Measurements from ENCODE around the gene ADAMTS17. TPM values are rescaled to one million over a fixed set of nuclear protein-coding genes. Genes with fewer than 3 reads are reported as not detected.

Gene ADAMTS17
- total RNA-seq, 1 experiment from 2014 or later: 4.2 TPM

- Histone ChIP-seq H3K27ac (ENCODE audit: low read depth, low read length) (no peak overlapping the region), H3K9me2 (ENCODE audit: insufficient read depth) (no peaks in the 10 kb centered on the region), H3K4me1 (ENCODE audit: control insufficient read depth in 1 of 2, insufficient read depth in 2 of 2, low read length in 2 of 2) (no peaks in the 10 kb centered on the region), H2AFZ (ENCODE audit: low read depth, low read length, poor library complexity, severe bottlenecking) (no peak overlapping the region), H4K20me1 (ENCODE audit: insufficient read depth) (no peaks in the 10 kb centered on the region), H3K36me3 (ENCODE audit: control insufficient read depth in 1 of 2, insufficient read depth in 2 of 2, low read length in 2 of 2) (no peaks in the 10 kb centered on the region), H3K9ac (ENCODE audit: low read length) (no peak overlapping the region), H3K27me3 (ENCODE audit: insufficient read depth, low read length) (no peaks in the 10 kb centered on the region), H3K79me2 (ENCODE audit: insufficient read depth, low read length) (no peaks in the 10 kb centered on the region), H3K4me2 (ENCODE audit: low read length) (no peak overlapping the region), H3K9me3 (ENCODE audit: control insufficient read depth in 1 of 2, insufficient read depth in 1 of 2, low read depth in 1 of 2, low read length in 2 of 2) (no peaks in the 10 kb centered on the region), H3K4me3 (replicated peaks in 1 of 2; ENCODE audit: low read depth in 1 of 2, low read length in 2 of 2) (no peak overlapping the region)
- CTCF ChIA-PET: interaction anchor here (1.2 to 3.2 kb wide), 2 partner anchors 10 to 18 kb away, joined by 4 to 10 read pairs; partner anchors contain the start of gene ADAMTS17
- RAD21 ChIA-PET (ENCODE audit: low non-redundant PET in 1 of 2, low total read pairs in 2 of 2, uncharacterized antibody in 2 of 2, unreplicated experiment in 2 of 2): no interaction called here
- ATAC-seq (no peak), DNase-seq (ENCODE audit: low read depth, low spot score) (no peak)
- intact Hi-C loops (cut with micrococcal nuclease): no loop called here
- no TSS peak for BruUV-seq (replicated peaks)
- no peak for TF ChIP-seq FOSL1 (IDR thresholded peaks at IDR 0.05; ENCODE audit: low read depth)
- no peak for TF ChIP-seq ZNF274 (IDR thresholded peaks at IDR 0.05; ENCODE audit: low read depth, low read length)
- TF ChIP-seq CEBPB (IDR thresholded peaks at IDR 0.05; ENCODE audit: low read depth): no peak
- no peak for TF ChIP-seq POLR2AphosphoS5 (IDR thresholded peaks at IDR 0.05; ENCODE audit: low read depth, low read length)
- TF ChIP-seq EGR1 (IDR thresholded peaks at IDR 0.05; ENCODE audit: low read depth): no peak
- no peak for TF ChIP-seq EZH2phosphoT487 (IDR thresholded peaks at IDR 0.05; ENCODE audit: borderline replicate concordance)
- TF ChIP-seq YY1 (IDR thresholded peaks at IDR 0.05; ENCODE audit: extremely low read depth, insufficient replicate concordance, low read depth, low read length): no peak
- no peak for TF ChIP-seq SIN3A (IDR thresholded peaks at IDR 0.05; ENCODE audit: low read depth)
- no peak for TF ChIP-seq SRF (IDR thresholded peaks at IDR 0.05; ENCODE audit: low read depth)
- no peak for TF ChIP-seq JUND (IDR thresholded peaks at IDR 0.05)
- TF ChIP-seq, protein P1, sequence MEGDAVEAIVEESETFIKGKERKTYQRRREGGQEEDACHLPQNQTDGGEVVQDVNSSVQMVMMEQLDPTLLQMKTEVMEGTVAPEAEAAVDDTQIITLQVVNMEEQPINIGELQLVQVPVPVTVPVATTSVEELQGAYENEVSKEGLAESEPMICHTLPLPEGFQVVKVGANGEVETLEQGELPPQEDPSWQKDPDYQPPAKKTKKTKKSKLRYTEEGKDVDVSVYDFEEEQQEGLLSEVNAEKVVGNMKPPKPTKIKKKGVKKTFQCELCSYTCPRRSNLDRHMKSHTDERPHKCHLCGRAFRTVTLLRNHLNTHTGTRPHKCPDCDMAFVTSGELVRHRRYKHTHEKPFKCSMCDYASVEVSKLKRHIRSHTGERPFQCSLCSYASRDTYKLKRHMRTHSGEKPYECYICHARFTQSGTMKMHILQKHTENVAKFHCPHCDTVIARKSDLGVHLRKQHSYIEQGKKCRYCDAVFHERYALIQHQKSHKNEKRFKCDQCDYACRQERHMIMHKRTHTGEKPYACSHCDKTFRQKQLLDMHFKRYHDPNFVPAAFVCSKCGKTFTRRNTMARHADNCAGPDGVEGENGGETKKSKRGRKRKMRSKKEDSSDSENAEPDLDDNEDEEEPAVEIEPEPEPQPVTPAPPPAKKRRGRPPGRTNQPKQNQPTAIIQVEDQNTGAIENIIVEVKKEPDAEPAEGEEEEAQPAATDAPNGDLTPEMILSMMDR (IDR thresholded peaks at IDR 0.05 in 2 of 3, conservative IDR thresholded peaks at IDR 0.05 in 1 of 3; ENCODE audit: borderline replicate concordance in 1 of 3, insufficient read depth in 1 of 3, low read depth in 2 of 3, low read length in 2 of 3): no peak
- TF ChIP-seq SP1 (IDR thresholded peaks at IDR 0.05; ENCODE audit: low read depth): no peak
- TF ChIP-seq, protein P2, sequence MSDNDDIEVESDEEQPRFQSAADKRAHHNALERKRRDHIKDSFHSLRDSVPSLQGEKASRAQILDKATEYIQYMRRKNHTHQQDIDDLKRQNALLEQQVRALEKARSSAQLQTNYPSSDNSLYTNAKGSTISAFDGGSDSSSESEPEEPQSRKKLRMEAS (IDR thresholded peaks at IDR 0.05): no peak
- TF ChIP-seq TCF7L2 (IDR thresholded peaks at IDR 0.05; ENCODE audit: borderline replicate concordance, extremely low read depth, insufficient read depth, insufficient read length): no peak
- no peak for TF ChIP-seq ZBTB33 (IDR thresholded peaks at IDR 0.05; ENCODE audit: extremely low read depth, insufficient replicate concordance, low read length)
- TF ChIP-seq ELF1 (IDR thresholded peaks at IDR 0.05; ENCODE audit: borderline replicate concordance, low read depth): no peak
- no peak for TF ChIP-seq EZH2 (IDR thresholded peaks at IDR 0.05)
- TF ChIP-seq, protein P3, sequence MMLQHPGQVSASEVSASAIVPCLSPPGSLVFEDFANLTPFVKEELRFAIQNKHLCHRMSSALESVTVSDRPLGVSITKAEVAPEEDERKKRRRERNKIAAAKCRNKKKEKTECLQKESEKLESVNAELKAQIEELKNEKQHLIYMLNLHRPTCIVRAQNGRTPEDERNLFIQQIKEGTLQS (IDR thresholded peaks at IDR 0.05): no peak
- POLR2A ChIA-PET: no interaction called here
Measured at GRCh38 chr15:100332231-100332630, 9.5 kb downstream of the ADAMTS17 start.

Data from HCT116 (cell line).